Islet precursor cell (in vitro differentiated cells): Measurements from ENCODE around the gene LDLR.
"Not testable (repeated sequence)": the region's sequence is repeated elsewhere in the genome, so short reads cannot be mapped to it uniquely, and the experiment has no call there.

Experiments
- DNase-seq: peaks from one replicate; pipeline ENCODE4 v3.0.0-alpha.2; 2018

LDLR gene

GRCh38 chr19:11142528-11143171, 53.4 kb downstream of the LDLR start:
- DNase-seq, result peak; percentile 99

DNA sequence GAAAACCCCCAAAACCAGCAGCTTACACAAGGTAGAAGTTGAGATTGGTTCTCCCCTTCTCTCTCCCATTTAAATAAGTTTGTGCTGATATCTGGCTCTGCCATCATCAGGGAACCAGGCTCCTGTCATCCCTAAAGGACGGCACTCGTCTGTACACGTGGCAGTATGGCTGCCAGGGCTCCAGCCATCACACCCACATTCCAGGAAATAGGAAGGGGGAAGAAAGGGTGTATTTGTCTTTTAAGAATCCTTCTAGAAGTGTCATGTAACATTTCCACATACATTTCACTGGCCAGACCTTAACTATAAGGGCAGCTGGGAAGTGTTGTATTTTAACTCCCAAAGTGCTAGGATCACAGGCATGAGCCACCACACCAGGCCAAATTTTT, 56.3 kb downstream of the LDLR start:
- no peak for DNase-seq

GRCh38 chr19:11148001-11148400, 58.7 kb downstream of the LDLR start:
- DNase-seq, result no peak

DNA sequence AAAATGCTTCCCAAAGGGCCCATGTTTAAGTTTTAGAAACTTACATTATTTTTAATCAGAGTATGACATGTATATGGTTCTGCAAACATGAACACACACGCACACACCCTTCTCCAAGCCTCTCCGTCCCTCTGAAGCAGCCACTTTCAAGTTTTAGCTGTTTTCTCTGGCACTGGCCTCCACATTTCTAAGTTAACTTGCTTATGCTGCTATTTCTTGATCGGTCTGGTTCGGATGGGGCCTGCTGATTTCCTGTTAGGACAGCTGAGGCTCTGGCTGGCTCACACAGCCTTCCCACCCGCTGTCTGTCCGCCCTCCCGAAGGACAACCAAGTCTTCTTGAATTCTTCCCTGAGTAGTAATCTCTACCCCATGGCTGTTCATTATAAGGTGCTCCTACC, 61.9 kb downstream of the LDLR start:
- no peak for DNase-seq

DNA sequence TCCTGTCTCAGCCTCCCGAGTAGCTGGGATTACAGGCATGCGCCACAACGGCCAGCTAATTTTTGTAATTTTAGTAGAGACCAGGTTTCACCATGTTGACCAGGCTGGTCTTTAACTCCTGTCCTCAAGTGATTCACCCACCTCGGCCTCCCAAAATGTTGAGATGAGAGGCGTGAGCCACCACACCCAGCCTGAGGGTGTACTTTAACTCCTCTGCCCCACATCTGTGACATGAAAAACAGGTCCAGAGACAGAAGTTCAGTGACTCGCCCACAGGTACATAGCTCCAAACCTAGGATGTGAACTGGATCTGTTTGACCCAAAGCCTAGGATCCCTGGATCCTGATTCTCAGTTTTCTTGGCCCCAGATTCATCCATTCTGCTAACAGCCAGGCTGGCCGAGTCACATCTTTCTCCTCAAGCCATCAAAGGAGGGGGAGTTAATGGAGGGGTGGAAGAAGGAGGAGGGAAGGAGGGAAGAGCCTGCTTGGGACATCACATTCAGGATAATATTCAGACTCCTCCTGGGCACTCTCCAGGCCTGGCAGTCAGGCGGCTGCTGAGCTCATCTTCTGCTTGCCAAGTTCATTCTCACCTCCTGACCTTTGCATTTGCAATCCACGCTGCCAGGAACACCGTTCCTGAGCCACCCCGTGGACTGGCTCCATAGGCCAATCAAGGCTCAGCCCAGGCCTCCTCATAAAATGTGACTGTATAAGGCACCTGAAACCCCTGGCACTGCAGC, 63.2 kb downstream of the LDLR start:
- DNase-seq, result peak; percentile 59

DNA sequence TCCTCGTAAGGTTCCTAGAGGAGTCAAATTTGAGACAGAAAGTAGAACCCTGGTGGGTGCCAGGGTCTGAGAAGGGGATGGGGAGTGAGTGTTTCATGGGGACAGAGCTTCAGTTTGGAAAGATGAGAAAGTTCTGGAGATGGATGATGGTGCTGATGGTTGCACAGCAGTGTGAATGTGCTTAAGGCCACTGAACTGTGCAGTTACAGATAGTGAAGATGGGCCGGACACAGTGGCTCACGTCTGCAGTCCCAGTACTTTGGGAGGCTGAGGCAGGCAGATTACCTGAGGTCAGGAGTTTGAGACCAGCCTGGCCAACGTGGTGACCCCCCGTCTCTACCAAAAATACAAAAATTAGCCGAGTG, 65.4 kb downstream of the LDLR start:
- no peak for DNase-seq

- peak; percentile 99 for DNase-seq
Measured at GRCh38 chr19:11155373-11156120, 66.3 kb downstream of the LDLR start, which contains the start of gene SPC24. Gene SPC24 (minus strand): TSS chr19:11155782. CDS start chr19:11155776, 6 bp downstream.

DNA sequence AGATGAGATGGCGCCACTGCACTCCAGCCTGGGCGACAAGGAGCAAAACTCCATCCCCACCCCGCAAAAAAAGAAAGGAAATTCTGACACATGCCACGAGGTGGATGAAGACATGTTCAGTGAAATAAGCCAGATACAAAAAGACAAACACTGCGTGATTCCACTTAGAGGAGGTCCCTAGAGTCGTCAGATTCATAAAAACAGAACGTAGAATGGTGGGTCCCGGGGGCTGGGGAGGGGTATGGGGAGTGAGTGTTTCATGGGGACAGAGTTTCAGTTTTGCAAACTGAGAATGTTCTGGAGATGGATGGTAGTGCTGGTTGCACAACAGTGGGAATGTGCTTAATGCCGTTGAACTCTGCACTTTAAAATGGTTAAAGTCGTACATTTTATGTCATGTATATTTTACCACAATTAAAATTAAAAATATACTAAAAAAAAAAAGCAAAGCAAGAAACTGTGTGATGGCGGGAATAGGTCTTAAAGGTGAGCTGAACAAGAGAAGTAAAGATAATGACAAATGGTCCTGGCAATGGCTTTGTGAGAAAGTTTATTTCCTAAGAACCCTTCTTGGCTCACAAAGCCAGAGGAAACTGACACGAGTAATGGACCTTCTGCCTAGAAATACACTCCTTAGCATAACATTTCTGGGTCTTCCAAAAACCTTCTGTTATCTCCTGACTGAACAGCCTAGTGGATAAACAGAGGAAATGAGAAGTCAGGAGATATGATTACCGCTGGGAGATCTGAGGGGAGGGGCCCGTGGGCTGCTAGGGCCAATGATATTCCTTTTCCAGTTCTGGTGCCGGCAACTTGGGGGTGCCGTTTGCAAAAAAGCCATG, 70.6 kb downstream of the LDLR start:
- no peak for DNase-seq

GRCh38 chr19:11160440-11160768, 71.1 kb downstream of the LDLR start:
- DNase-seq, result not testable (repeated sequence)

DNA sequence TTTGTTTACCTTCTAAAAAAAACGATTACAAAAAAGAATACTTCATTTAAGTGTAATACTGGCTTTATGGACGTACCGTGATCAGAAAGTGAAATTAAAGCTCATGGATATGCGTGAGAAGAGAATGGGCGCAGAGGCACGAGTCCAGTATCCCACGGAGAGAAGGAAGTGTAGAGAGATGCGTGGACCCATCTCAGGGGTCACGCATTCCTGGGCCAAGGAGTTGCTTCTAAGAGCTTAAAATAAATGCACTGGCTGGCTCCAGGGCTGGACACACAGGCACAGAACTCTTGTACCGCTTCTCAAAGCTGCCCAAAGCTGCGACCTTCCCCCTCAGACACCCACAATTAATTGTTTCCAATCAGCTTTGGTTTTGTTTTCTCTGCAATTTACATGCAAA, 75.0 kb downstream of the LDLR start:
- no peak for DNase-seq

DNA sequence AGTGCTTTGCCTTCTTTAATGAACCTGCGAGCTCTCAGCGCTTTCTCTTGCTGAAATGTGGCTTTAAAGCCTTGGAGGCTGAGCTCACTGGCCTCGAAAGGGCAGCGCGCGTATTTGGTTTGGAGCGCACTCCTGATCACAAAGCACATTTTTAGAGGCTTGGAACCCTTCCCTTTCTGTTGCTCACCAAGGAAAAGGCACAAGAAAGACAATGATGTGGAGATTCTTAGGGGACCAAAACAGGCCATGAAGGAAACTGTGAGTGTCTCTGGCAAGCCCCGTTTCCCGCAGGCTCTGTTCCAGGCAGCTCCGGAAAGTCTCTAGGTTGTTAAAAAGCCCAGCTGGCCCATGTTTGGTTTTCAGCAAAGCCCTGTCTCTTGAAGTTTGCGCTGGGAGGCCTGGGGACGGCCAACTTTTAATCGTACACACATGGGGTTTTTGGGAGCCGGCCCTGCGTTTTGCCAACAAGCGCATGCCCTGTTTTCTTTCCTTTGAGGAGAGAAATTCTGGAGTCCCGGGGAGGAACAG, 75.7 kb downstream of the LDLR start:
- DNase-seq, result no peak

DNA sequence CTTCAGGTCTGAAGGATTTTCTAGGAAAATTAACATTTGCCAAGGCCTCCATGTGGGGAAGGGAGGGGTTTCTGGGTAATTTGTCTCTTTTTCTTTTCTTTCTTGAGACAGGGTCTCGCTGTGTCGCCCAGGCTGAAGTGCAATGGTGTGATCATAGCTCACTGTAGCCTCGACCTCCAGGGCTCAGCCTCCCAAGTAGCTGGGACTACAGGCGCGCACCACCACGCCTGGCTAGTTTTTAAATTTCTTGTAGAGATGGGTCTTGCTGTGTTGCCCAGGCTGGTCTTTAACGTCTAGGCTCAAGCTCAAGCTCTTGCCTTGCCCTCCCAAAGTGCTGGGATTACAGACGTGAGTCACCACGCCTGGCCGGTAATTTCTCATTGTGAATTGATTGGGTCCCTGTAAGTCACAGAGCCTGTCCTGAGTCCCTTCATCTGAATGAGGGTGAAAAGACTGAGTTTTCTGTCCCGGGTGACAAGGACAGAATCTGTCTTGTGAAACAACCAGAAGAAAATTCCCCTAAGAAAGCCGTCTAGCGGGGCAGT, 76.3 kb downstream of the LDLR start:
- no peak for DNase-seq

GRCh38 chr19:11166281-11167142, 77.2 kb downstream of the LDLR start:
- DNase-seq, result no peak

DNA sequence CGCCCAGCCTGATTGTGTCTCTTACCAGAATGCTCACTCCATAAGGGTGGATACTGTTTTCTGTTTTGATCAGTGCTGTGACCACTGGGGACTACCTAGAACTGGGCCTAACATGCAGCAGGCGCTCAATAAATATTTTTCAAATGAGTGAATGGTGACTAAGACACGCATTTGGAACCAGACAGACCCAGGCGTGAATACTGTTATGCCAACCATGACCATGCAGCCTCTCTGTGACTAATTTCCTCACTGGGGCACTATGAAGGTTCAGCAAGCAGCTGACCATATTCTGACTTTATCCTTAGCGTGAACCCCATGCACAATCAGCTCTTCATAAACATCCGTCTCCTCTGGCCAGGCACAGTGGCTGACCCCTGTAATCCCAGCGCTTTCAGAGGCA, 79.3 kb downstream of the LDLR start:
- DNase-seq, result no peak

DNA sequence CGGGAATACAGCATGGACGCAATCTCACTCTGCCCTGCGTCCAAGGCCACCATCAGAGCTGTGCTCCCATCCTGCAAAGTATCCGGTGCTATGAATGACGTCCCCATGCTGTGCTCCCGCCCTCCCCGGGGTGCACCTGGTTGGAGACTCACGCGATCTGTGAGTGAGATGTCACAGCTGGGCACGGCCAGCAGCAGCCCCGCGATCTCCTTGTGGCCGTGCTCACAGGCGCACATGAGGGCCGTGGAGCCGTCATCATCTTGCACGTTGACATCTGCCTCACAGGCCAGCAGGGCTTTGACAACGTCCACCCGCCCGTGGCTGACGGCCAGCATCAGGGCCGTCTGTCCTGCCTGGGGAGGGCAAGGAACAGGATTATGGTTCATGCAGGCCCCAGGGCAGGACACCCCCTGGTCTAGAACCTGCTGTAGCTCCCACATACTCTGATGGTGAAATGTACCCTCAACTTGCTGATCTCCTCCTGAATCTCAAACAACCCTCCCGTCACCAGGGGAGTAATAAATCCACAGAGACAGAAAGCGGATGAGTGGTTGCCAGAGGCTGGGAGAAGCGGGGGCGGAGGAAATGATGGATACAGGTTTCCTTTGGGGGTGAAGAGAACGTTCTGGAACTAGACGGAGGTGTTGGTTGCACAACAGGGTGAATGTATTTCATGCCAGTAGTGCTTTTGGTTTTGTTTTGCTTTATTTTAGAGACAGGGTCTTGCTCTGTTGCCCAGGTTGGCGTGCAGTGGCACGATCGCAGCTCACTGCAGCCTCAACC, 80.8 kb downstream of the LDLR start:
- DNase-seq, result no peak

GRCh38 chr19:11171144-11171543, 81.9 kb downstream of the LDLR start:
- no peak for DNase-seq

DNA sequence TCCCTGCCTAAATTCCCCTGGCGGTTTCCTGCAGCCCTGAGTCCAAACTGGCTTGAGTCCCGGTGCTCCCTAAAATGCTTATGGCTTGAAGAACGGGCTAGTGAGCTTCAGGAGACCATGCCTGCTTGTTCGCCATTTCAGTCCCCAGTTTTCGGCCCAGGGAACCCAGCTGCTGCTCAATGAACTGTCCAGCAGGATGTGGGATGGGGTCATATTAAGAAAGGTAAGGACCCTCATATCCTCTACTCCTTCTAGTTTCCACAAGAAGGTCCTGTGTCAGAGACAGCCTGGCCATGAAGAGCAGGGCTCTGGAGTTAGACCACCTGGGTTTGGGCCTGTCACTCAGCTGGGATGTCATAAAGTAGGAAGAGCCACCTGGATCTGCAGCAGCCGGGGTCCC, 83.3 kb downstream of the LDLR start:
- no peak for DNase-seq

DNA sequence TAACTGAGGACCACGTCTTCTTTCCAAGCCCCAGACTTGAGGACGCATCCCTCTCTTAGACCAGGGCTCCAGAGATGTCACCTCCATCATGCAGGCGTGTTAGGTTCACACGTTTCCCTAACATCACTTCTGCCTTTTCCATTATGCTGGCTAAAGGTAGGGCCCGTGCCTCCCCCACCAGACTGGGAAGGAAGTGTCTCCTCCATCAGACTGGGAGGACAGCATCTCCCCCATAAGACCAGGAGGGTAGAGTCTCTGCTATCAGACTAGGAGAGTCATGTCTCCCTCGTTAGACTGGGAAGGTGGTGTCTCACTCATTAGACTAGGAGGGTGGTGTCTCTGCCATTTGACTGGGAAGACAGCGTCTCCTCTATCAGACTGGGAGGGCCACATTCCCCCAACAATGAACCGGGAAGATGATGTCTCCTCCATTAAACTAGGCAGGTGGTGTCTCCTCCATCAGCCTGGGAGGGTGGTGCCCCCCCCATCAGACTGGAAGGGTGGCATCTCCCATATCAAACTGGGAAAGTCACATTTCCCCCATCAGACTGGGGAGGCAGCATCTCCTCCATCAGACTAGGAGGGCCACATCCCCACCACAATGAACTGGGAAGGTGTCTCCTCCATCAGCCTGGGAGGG, 84.4 kb downstream of the LDLR start:
- no peak for DNase-seq

- DNase-seq, result no peak
Measured at GRCh38 chr19:11174336-11174735, 85.1 kb downstream of the LDLR start.

DNA sequence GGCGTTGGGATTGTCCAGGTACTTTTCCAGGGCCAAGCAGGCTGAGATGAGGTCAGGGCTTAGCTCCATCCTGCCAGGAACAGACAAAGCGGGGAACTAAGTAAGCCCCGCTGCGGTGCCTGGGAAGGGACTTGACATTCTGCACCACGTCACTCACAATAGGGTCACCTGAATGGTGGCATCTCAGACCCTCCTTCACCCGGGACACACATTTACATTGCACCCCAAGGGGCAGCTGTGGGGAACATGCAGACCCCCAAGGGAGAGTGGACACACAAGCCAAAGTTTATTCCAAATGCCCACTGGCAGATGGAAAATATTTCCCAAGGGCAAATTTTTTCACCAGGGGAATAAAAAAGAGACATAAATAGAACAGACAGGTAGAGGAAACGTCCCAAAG, 86.7 kb downstream of the LDLR start:
- no peak for DNase-seq
